A673 (cell line): Measurements from ENCODE around the gene GRAP2.

Experiments used
- CTCF ChIP-seq: fragments of 300-800, 200-600 bp; sonication (generic); conservative IDR thresholded peaks from 2 replicates; pipeline ENCODE4 v1.5.1; 2017; ENCODE audit warnings: low read depth, mild to moderate bottlenecking, antibody characterized with exemption, low read length, moderate library complexity, mixed read lengths
- EZH2 ChIP-seq: fragments of 200-600 bp; sonication (generic); IDR thresholded peaks from 2 replicates; pipeline ENCODE4 v1.6.1; 2017; ENCODE audit warnings: borderline replicate concordance, low read depth, mild to moderate bottlenecking, mixed read lengths, antibody characterized with exemption, low read length; ENCODE audit not compliant: poor library complexity, severe bottlenecking

- TF ChIP-seq CTCF, result no peak
- TF ChIP-seq EZH2, result no peak
Observed at GRCh38 chr22:40008726-40009291, 107.9 kb downstream of the GRAP2 start.
